ENCODE data around the gene NUDT3.

Gene NUDT3

DNA sequence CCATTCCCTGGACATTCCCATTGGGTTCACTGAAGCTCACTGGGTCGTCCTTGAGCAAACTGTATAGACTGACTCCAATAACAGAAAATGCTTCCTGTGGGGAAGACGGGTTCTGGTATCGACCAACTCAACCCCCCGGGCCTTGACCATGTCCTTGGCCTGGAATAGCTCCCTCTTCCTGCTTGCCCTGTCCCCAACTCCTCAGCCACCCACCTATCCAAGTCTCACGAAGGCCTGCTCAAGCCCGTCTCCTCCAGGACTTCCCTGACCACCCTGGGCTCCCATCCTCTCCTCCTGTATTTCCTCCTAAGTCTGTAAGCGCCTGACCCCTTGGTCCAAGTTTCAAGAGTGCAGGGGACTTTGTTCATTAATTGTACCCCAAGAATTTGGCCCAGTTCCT is 158.6 kb downstream of the NUDT3 start:
- DNase-seq (ENCODE audit: low spot score) = no peak
- TF ChIP-seq, protein P1, sequence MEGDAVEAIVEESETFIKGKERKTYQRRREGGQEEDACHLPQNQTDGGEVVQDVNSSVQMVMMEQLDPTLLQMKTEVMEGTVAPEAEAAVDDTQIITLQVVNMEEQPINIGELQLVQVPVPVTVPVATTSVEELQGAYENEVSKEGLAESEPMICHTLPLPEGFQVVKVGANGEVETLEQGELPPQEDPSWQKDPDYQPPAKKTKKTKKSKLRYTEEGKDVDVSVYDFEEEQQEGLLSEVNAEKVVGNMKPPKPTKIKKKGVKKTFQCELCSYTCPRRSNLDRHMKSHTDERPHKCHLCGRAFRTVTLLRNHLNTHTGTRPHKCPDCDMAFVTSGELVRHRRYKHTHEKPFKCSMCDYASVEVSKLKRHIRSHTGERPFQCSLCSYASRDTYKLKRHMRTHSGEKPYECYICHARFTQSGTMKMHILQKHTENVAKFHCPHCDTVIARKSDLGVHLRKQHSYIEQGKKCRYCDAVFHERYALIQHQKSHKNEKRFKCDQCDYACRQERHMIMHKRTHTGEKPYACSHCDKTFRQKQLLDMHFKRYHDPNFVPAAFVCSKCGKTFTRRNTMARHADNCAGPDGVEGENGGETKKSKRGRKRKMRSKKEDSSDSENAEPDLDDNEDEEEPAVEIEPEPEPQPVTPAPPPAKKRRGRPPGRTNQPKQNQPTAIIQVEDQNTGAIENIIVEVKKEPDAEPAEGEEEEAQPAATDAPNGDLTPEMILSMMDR (IDR thresholded peaks at IDR 0.05; ENCODE audit: extremely low read depth, missing control alignments) = no peak

- TF ChIP-seq, protein P1 (IDR thresholded peaks at IDR 0.05; ENCODE audit: extremely low read depth, missing control alignments) = no peak
- DNase-seq (ENCODE audit: low spot score) = no peak
These were observed 159.6 kb downstream of the NUDT3 start for GRCh38 chr6:34232901-34233300.

DNA sequence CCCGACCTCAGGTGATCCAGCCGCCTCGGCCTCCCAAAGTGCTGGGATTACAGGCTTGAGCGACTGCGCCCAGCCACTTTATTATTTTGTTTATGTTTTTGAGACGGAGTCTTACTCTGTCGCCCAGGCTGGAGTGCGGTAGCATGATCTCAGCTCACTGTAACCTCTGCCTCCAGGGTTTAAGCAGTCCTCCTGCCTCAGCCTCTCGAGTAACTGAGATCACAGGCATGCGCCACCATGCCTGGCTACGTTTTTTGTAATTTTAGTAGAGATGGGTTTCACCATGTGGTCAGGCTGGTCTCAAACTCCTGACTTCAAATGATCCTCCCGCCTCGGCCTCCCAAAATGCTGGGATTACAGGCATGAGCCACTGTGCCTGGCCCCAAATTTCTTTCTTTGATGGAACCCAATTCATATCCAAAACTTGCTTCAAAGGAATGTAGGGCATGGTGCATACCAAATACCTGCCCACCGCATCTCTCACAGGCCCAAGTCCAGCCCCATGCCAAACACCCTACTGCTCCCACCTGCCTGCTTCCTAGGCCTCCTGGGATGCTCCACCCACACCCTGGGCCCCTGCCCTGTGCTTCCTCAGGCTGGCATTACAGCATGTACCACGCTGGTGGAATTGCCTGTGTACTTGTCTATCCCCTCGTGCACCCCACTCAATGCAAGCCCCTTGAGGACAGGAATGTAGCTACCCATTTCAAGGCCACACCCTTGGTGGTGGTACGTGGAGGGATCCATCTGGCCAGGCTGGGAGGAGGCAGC is 160.7 kb downstream of the NUDT3 start:
- no peak for DNase-seq (ENCODE audit: low spot score)
- TF ChIP-seq, protein P1 (IDR thresholded peaks at IDR 0.05; ENCODE audit: extremely low read depth, missing control alignments) = no peak

GRCh38 chr6:34230653-34231371 is 161.7 kb downstream of the NUDT3 start:
- TF ChIP-seq, protein P1 (IDR thresholded peaks at IDR 0.05; ENCODE audit: extremely low read depth, missing control alignments) = no peak
- no peak for DNase-seq (ENCODE audit: low spot score)

DNA sequence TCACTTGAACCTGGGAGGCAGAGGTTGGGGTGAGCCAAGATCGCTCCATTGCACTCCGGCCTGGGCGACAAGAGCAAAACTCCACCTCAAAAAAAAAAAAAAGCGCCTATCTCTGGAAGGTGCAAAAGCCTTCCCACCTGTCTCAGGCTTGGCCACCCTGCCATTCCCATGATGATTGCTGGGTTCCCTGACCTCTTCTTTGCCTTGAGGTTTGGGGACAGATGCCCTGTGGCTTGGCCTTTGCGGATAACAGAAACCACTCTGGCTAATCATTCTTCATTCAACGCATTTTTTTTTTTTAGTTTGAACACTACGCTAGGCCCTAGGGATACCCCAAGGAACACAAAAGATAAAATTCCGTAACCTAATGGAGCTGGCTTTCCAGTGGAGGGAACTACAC is 162.6 kb downstream of the NUDT3 start:
- TF ChIP-seq, protein P1 (IDR thresholded peaks at IDR 0.05; ENCODE audit: extremely low read depth, missing control alignments) = no peak
- no peak for DNase-seq (ENCODE audit: low spot score)

All from GM20000 (cell line).